ENCODE data around the gene FBXL2.

- TF ChIP-seq CTCF (conservative IDR thresholded peaks at IDR 0.05; ENCODE audit: low read depth, low read length) (no peak), RCOR1 (IDR thresholded peaks at IDR 0.05; ENCODE audit: insufficient replicate concordance, low read length) (no peak), ELK1 (IDR thresholded peaks at IDR 0.05; ENCODE audit: borderline replicate concordance, low read depth, low read length) (no peak), POLR2A (IDR thresholded peaks at IDR 0.05; ENCODE audit: low read depth, low read length) (no peak), FOS (IDR thresholded peaks at IDR 0.05; ENCODE audit: low read depth, low read length) (no peak), RAD21 (IDR thresholded peaks at IDR 0.05; ENCODE audit: low read length) (no peak), RFX5 (IDR thresholded peaks at IDR 0.05; ENCODE audit: low read depth, low read length) (no peak), BHLHE40 (IDR thresholded peaks at IDR 0.05; ENCODE audit: low read depth, low read length) (no peak), MAZ (IDR thresholded peaks at IDR 0.05; ENCODE audit: borderline replicate concordance, low read depth, low read length) (no peak), MXI1 (IDR thresholded peaks at IDR 0.05; ENCODE audit: borderline replicate concordance, low read depth, low read length) (no peak)
Observed at GRCh38 chr3:33355611-33356010, 78.4 kb downstream of the FBXL2 start.
